Neuronal stem cell (in vitro differentiated cells): Measurements from ENCODE around the gene FEM1B.

Experiments
- DNase-seq: peaks from one replicate; pipeline ENCODE4 v3.0.0-alpha.2; 2013; ENCODE audit warnings: low spot score
- H2AFZ ChIP-seq: one replicate; pipeline ENCODE4 v1.6.1; 2013; ENCODE audit warnings: mild to moderate bottlenecking, low read length, inconsistent platforms
- H2AK5ac ChIP-seq: 2 replicates; pipeline ENCODE4 v1.6.1; 2013; ENCODE audit warnings: low read depth, mild to moderate bottlenecking, inconsistent platforms, low read length, moderate library complexity, mixed read lengths
- H2BK120ac ChIP-seq: 2 replicates; pipeline ENCODE4 v1.6.1; 2013; ENCODE audit warnings: low read depth, mild to moderate bottlenecking, inconsistent platforms, low read length, moderate library complexity, mixed read lengths
- H2BK12ac ChIP-seq: one replicate; pipeline ENCODE4 v1.6.1; 2013; ENCODE audit warnings: low read length, inconsistent platforms
- H2BK15ac ChIP-seq: 2 replicates; pipeline ENCODE4 v1.6.1; 2013; ENCODE audit warnings: mild to moderate bottlenecking, low read length, inconsistent platforms, mixed read lengths
- H2BK5ac ChIP-seq: one replicate; pipeline ENCODE4 v1.6.1; 2013; ENCODE audit warnings: inconsistent platforms, mild to moderate bottlenecking, low read length, moderate library complexity
- H3K14ac ChIP-seq: one replicate; pipeline ENCODE4 v1.6.1; 2013; ENCODE audit warnings: low read length, inconsistent platforms
- H3K18ac ChIP-seq: 2 replicates; pipeline ENCODE4 v1.6.1; 2013; ENCODE audit warnings: low read length, inconsistent platforms
- H3K23ac ChIP-seq: 2 replicates; pipeline ENCODE4 v1.6.1; 2013; ENCODE audit warnings: low read depth, mild to moderate bottlenecking, mixed read lengths, low read length, inconsistent platforms; ENCODE audit not compliant: poor library complexity
- H3K27ac ChIP-seq: replicated peaks from 3 replicates; pipeline ENCODE4 v1.5.1; 2013; ENCODE audit warnings: low read length, inconsistent platforms
- H3K27me3 ChIP-seq, 3 experiments: 2 replicates each; pipeline ENCODE4 v1.6.1; 2013; ENCODE audit warnings: low read length in 3 of 3, mild to moderate bottlenecking in 2 of 3, inconsistent platforms in 1 of 3, low read depth in 1 of 3, mixed read lengths in 1 of 3, moderate library complexity in 1 of 3; ENCODE audit not compliant: control insufficient read depth in 3 of 3, insufficient read depth in 3 of 3
- H3K36me3 ChIP-seq, 2 donors: replicated peaks in 1 of 2; 2 replicates each; pipeline ENCODE4 v1.6.1; 2013; ENCODE audit warnings: low read length in 2 of 2; ENCODE audit not compliant: control insufficient read depth in 2 of 2, insufficient read depth in 2 of 2
- H3K4ac ChIP-seq: 2 replicates; pipeline ENCODE4 v1.6.1; 2013; ENCODE audit warnings: inconsistent platforms, mild to moderate bottlenecking, low read length, moderate library complexity
- H3K4me1 ChIP-seq, 2 donors: 1 replicate in 1 of 2; 2 replicates in 1 of 2; pipeline ENCODE4 v1.6.1; 2013; ENCODE audit warnings: low read length in 2 of 2, low read depth in 1 of 2; ENCODE audit not compliant: control insufficient read depth in 2 of 2, insufficient read depth in 1 of 2
- H3K4me2 ChIP-seq: one replicate; pipeline ENCODE4 v1.6.1; 2013; ENCODE audit warnings: mild to moderate bottlenecking, low read length, inconsistent platforms; ENCODE audit not compliant: insufficient read depth, poor library complexity, severe bottlenecking
- H3K4me3 ChIP-seq, 2 donors: 2 replicates each; pipeline ENCODE4 v1.5.1; 2013; ENCODE audit warnings: low read length in 2 of 2, mild to moderate bottlenecking in 2 of 2, inconsistent platforms in 1 of 2, moderate library complexity in 1 of 2
- H3K79me1 ChIP-seq: one replicate; pipeline ENCODE4 v1.6.1; 2013; ENCODE audit warnings: low read depth, mild to moderate bottlenecking, inconsistent platforms, low read length, moderate library complexity
- H3K9ac ChIP-seq: one replicate; pipeline ENCODE4 v1.6.1; 2013; ENCODE audit warnings: mild to moderate bottlenecking, low read depth, low read length, inconsistent platforms; ENCODE audit not compliant: poor library complexity
- H3K9me3 ChIP-seq, 2 donors: replicated peaks in 1 of 2; 2 replicates each; pipeline versions ENCODE3 to v1.6.1; 2013; ENCODE audit warnings: low read length in 2 of 2, mild to moderate bottlenecking in 2 of 2, inconsistent platforms in 1 of 2, low read depth in 1 of 2, mixed read lengths in 1 of 2, moderate library complexity in 1 of 2; ENCODE audit not compliant: control insufficient read depth in 2 of 2, insufficient read depth in 1 of 2
- H4K8ac ChIP-seq: one replicate; pipeline ENCODE4 v1.6.1; 2013; ENCODE audit warnings: low read depth, mild to moderate bottlenecking, inconsistent platforms, low read length, moderate library complexity
- H4K91ac ChIP-seq: one replicate; pipeline ENCODE4 v1.6.1; 2013; ENCODE audit warnings: low read length, low read depth, mild to moderate bottlenecking, inconsistent platforms; ENCODE audit not compliant: poor library complexity
- WGBS, 2 donors: extraction: QIAGEN DNeasy Blood & Tissue Kit; methylation state at CpG; one replicate each; pipeline ENCODE4 v1.1.7; 2013; ENCODE audit warnings: missing lambda C conversion rate in 2 of 2, mixed read lengths in 1 of 2; ENCODE audit not compliant: insufficient read length in 2 of 2, insufficient replicate concordance in 1 of 2; ENCODE audit errors: extremely low coverage in 2 of 2; 5-methylcytosine and 5-hydroxymethylcytosine counted together

FEM1B gene

DNA sequence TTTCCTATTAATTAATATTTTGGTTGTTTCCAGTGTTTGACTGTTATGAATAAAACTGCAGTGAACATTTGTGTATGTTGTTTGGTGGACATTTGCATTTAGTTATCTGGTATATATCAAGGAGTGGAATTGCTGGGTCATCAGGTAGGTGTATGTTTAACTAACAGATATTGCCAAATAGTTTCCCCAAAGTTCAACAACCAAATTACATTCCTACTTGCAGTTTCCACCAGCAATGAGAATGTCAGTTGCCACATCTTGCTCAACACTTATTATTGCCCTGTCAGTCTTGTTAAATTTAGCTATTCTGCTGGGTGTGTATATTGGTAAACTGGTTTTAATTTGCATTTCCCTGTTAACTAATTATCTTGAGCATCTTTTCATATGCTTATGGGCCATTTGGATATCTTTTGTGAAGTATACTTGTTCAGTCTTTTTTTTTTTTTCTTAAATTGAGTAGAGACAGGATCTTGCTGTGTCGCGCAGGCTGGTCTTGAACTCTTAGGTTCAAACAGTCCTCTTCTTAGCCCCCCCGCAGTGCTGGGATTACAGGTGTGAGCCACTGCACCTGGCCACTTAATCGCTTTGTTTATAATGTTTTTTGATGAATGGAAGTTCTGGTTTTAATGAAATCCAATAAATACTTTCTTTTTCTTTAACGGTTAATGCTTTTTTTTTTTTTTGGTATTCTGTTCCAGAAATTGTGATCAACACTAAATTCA, 7.9 kb downstream of the FEM1B start:
- Histone ChIP-seq H2BK15ac (no peak overlapping the region), H3K4me1 (peaks cover 6 to 18% of the 10 kb centered on the region in 2 donors), H2AK5ac (no peak overlapping the region), H3K27ac (no peak overlapping the region), H2BK120ac (no peak overlapping the region), H3K23ac (no peak overlapping the region), H3K9ac (no peak overlapping the region), H3K36me3 (peaks cover 15 to 61% of the 10 kb centered on the region in 2 donors), H3K9me3 (peaks cover 3 to 16% of the 10 kb centered on the region in 2 donors), H3K18ac (no peak overlapping the region), H3K27me3 (no peaks in the 10 kb centered on the region), H4K91ac (no peak overlapping the region), H3K14ac (no peak overlapping the region), H2BK5ac (no peak overlapping the region), H4K8ac (no peak overlapping the region), H3K4me3 (no peak overlapping the region), H3K4me2 (no peak overlapping the region), H3K79me1 (peaks cover 9% of the 10 kb centered on the region), H2AFZ (no peak overlapping the region), H3K4ac (no peak overlapping the region), H2BK12ac (no peak overlapping the region)
- no CpG with 5 or more reads among the region's 5 CpGs for WGBS, 2 donors
- DNase-seq, result no peak

DNA sequence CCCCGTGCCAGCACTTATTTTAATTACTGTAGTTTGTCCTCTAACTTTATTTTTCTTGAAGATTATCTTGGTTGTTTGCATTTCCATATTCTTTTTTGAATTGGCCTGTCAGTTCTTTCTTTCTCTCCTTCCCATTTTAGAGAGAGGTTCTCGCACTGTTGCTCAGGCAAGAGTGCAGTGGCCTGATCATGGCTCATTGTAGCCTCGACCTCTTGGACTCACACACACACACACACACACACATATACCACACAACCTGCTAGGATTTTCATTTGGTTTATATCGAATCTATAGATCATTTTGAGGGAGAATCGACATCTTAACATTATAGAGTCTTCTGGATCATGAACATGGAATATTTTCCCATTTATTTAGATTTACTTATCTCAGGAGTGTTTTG, 8.7 kb downstream of the FEM1B start:
- Histone ChIP-seq H3K27me3 (no peaks in the 10 kb centered on the region), H2AFZ (no peak overlapping the region), H3K9ac (no peak overlapping the region), H3K18ac (no peak overlapping the region), H4K91ac (no peak overlapping the region), H4K8ac (no peak overlapping the region), H3K14ac (peak overlapping the region; percentile 82), H3K4me2 (no peak overlapping the region), H3K4me1 (peaks cover 5 to 10% of the 10 kb centered on the region in 2 donors), H3K9me3 (peaks cover 3 to 16% of the 10 kb centered on the region in 2 donors), H3K23ac (no peak overlapping the region), H2BK15ac (no peak overlapping the region), H3K79me1 (peaks cover 9% of the 10 kb centered on the region), H3K27ac (no peak overlapping the region), H3K4me3 (no peak overlapping the region), H2BK5ac (no peak overlapping the region), H2AK5ac (no peak overlapping the region), H3K4ac (no peak overlapping the region), H2BK12ac (no peak overlapping the region), H2BK120ac (no peak overlapping the region), H3K36me3 (peaks cover 20 to 69% of the 10 kb centered on the region in 2 donors)
- DNase-seq, result no peak
- no CpG with 5 or more reads among the region's 5 CpGs for WGBS, 2 donors

GRCh38 chr15:68289057-68289456, 11.5 kb downstream of the FEM1B start:
- peaks cover 3 to 15% of the 10 kb centered on the region in 2 donors for H3K9me3 ChIP-seq
- no peaks in the 10 kb centered on the region for H3K27me3 ChIP-seq
- H3K9ac ChIP-seq, result no peak overlapping the region
- H2BK15ac ChIP-seq, result no peak overlapping the region
- H2BK5ac ChIP-seq, result no peak overlapping the region
- no peak overlapping the region for H3K14ac ChIP-seq
- peaks cover 20 to 87% of the 10 kb centered on the region in 2 donors for H3K36me3 ChIP-seq
- no peak overlapping the region for H3K27ac ChIP-seq
- peaks cover 9% of the 10 kb centered on the region for H3K79me1 ChIP-seq
- no peak overlapping the region for H3K23ac ChIP-seq
- no peak overlapping the region for H2AFZ ChIP-seq
- H3K4me1 ChIP-seq, result no peaks in the 10 kb centered on the region
- no peak overlapping the region for H3K4ac ChIP-seq
- no peak overlapping the region for H4K8ac ChIP-seq
- WGBS, 2 donors, result no CpG with 5 or more reads among the region's 2 CpGs
- H2BK120ac ChIP-seq, result no peak overlapping the region
- no peak overlapping the region for H3K4me3 ChIP-seq
- H2BK12ac ChIP-seq, result no peak overlapping the region
- no peak overlapping the region for H3K4me2 ChIP-seq
- H4K91ac ChIP-seq, result no peak overlapping the region
- no peak overlapping the region for H3K18ac ChIP-seq
- no peak for DNase-seq
- no peak overlapping the region for H2AK5ac ChIP-seq

DNA sequence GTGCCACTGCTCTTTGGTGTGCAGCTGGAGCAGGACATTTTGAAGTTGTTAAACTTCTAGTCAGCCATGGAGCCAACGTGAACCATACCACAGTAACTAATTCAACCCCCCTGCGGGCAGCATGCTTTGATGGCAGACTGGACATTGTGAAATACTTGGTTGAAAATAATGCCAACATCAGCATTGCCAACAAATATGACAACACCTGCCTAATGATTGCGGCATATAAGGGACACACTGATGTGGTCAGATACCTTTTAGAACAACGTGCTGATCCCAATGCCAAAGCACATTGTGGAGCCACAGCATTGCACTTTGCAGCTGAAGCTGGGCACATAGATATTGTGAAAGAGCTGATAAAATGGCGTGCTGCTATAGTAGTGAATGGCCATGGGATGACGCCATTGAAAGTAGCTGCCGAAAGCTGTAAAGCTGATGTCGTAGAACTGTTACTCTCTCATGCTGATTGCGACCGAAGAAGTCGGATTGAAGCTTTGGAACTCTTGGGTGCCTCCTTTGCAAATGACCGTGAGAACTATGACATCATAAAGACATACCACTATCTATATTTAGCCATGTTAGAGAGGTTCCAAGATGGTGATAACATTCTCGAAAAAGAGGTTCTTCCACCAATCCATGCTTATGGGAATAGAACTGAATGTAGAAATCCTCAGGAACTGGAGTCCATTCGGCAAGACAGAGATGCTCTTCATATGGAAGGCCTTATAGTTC, 12.2 kb downstream of the FEM1B start:
- no peak overlapping the region for H3K14ac ChIP-seq
- H2AK5ac ChIP-seq, result no peak overlapping the region
- H2BK5ac ChIP-seq, result no peak overlapping the region
- no CpG with 5 or more reads among the region's 14 CpGs for WGBS, 2 donors
- no peak overlapping the region for H3K4me2 ChIP-seq
- DNase-seq, result no peak
- H4K91ac ChIP-seq, result no peak overlapping the region
- no peak overlapping the region for H2BK15ac ChIP-seq
- H2BK12ac ChIP-seq, result no peak overlapping the region
- peaks cover 6% of the 10 kb centered on the region for H3K79me1 ChIP-seq
- H3K9me3 ChIP-seq, result peaks cover 0 to 7% of the 10 kb centered on the region in 2 donors
- H3K27me3 ChIP-seq, result no peaks in the 10 kb centered on the region
- H3K4ac ChIP-seq, result no peak overlapping the region
- no peaks in the 10 kb centered on the region for H3K4me1 ChIP-seq
- H3K9ac ChIP-seq, result no peak overlapping the region
- no peak overlapping the region for H4K8ac ChIP-seq
- H3K18ac ChIP-seq, result no peak overlapping the region
- H2AFZ ChIP-seq, result no peak overlapping the region
- no peak overlapping the region for H3K23ac ChIP-seq
- H3K4me3 ChIP-seq, result no peak overlapping the region
- H2BK120ac ChIP-seq, result no peak overlapping the region
- H3K27ac ChIP-seq, result no peak overlapping the region
- peaks cover 17 to 80% of the 10 kb centered on the region in 2 donors for H3K36me3 ChIP-seq
